Colon (tissue), 2 donors: ENCODE data around the gene ZNF677.
"Not testable (repeated sequence)": the region's sequence is repeated elsewhere in the genome, so short reads cannot be mapped to it uniquely, and the experiment has no call there.

ENCODE experiments used
- FAIRE-seq: peaks from 2 replicates; lab custom pipeline; 2012; peaks lifted over from hg19 to GRCh38; lab: Jason Lieb, UNC
- donor health status: control.
- donor health status: control.

Gene ZNF677

GRCh38 chr19:53193535-53194222 is 61.0 kb downstream of the ZNF677 start:
- FAIRE-seq: no peak

- FAIRE-seq: no peak
These were observed 61.7 kb downstream of the ZNF677 start, which contains the start of gene ZNF665 for GRCh38 chr19:53192771-53193534. Gene ZNF665, minus strand, starts transcription at chr19:53193358. Its CDS starts 10,460 bp downstream, at chr19:53182898.

- no peak for FAIRE-seq
These were observed 64.4 kb downstream of the ZNF677 start for GRCh38 chr19:53190253-53190652.

GRCh38 chr19:53189691-53190198 is 64.9 kb downstream of the ZNF677 start:
- not testable (repeated sequence) for FAIRE-seq
